AG04449 (cell line): ENCODE results near the gene HM13.
A peak's percentile ranks its signal among the peaks of the same experiment; 100 is the strongest.

Experiments used
- CTCF ChIA-PET: fragments of 350-600 bp; formaldehyde crosslinking; extraction: SDS; loops from one replicate; lab custom pipeline; 2021; ENCODE audit warnings: antibody characterized with exemption; lab: Yijun Ruan, JAX
- POLR2A ChIA-PET: fragments of 400-600, 350-600 bp; formaldehyde crosslinking; extraction: SDS; loops from one replicate; lab custom pipeline; 2020; ENCODE audit warnings: antibody characterized with exemption, inconsistent platforms; lab: Yijun Ruan, JAX
- DNase-seq: peaks from one replicate; pipeline ENCODE4 v3.0.0-alpha.2; 2010; ENCODE audit warnings: low read depth, low spot score
- H3K4me3 ChIP-seq: 2 replicates; pipeline ENCODE4 v1.5.1; 2011; ENCODE audit warnings: low read depth, mild to moderate bottlenecking, control low read depth, low read length
- TF ChIP-seq, protein P1 (sequence below): IDR thresholded peaks from one replicate; pipeline ENCODE4 v1.5.1; 2011; ENCODE audit warnings: mild to moderate bottlenecking, moderate library complexity, low read length, control low read depth, inconsistent platforms; ENCODE audit not compliant: insufficient read depth; ENCODE audit errors: missing control alignments

HM13 gene

DNA sequence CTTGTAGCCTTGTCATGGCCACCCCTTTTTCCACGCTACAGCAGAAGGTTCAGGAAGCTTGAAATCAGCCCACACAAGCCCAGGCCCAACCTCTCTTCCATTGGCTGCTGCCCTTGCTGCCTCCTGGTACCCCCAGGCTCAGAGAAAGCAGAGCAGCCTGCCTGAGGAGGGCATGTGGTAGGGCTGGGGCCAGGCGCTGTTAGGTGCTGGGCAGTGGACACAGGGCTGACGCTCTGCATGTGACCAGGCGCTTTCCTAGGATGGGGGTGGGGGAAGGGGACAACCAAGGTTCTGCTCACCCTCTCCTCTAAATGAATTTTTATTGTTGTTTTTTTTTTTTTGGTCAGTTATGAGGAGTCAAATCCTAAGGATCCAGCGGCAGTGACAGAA is 54.5 kb downstream of the HM13 start:
- no peak for DNase-seq
- TF ChIP-seq, protein P1, sequence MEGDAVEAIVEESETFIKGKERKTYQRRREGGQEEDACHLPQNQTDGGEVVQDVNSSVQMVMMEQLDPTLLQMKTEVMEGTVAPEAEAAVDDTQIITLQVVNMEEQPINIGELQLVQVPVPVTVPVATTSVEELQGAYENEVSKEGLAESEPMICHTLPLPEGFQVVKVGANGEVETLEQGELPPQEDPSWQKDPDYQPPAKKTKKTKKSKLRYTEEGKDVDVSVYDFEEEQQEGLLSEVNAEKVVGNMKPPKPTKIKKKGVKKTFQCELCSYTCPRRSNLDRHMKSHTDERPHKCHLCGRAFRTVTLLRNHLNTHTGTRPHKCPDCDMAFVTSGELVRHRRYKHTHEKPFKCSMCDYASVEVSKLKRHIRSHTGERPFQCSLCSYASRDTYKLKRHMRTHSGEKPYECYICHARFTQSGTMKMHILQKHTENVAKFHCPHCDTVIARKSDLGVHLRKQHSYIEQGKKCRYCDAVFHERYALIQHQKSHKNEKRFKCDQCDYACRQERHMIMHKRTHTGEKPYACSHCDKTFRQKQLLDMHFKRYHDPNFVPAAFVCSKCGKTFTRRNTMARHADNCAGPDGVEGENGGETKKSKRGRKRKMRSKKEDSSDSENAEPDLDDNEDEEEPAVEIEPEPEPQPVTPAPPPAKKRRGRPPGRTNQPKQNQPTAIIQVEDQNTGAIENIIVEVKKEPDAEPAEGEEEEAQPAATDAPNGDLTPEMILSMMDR: no peak
- H3K4me3 ChIP-seq: no peak overlapping the region
- ChIA-PET CTCF (interaction anchor here (0.7 to 30.9 kb wide), 23 partner anchors 8 to 185 kb away, joined by 3 to 1856 read pairs (median 7); partner anchors contain the start of genes BCL2L1, HM13 and ID1), POLR2A (interaction anchor here (0.6 to 3.2 kb wide), 6 partner anchors 9 to 242 kb away, joined by 3 to 21 read pairs (median 6); partner anchors contain the start of gene ID1)

GRCh38 chr20:31569163-31570020 is 55.1 kb downstream of the HM13 start:
- ChIA-PET POLR2A (interaction anchor here (0.5 to 4.4 kb wide), 7 partner anchors 9 to 43 kb away, joined by 3 to 51 read pairs (median 6); partner anchors contain the start of gene ID1), CTCF (interaction anchor here (0.7 to 30.9 kb wide), 26 partner anchors 9 to 184 kb away, joined by 3 to 1856 read pairs (median 4); partner anchors contain the start of genes BCL2L1, HM13 and ID1)
- H3K4me3 ChIP-seq: no peak overlapping the region
- DNase-seq: no peak
- TF ChIP-seq, protein P1: peak; percentile 85

DNA sequence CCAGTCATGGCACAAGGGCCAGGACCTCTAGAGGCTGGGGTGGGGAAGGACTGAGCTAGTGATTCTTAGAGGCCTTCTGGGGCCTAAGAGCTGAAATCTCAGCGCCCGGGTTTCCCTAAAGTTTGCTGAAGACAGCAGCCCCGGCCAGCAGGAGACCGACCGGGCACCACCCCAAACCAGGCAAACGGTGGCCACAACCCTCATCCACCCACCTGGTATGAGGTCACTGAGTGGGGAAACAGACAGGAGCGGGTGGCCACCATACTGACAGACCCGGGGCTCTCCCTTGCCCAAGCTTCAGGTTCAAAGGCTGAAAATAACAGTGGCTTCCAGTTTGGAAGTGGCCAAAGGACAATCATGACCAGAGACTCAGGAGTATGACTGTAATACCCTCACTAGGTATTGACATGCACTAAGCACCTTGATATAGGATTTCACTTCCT is 55.8 kb downstream of the HM13 start:
- no peak for DNase-seq
- ChIA-PET CTCF (interaction anchor here (0.8 to 30.9 kb wide), 15 partner anchors 8 to 153 kb away, joined by 3 to 1856 read pairs (median 5); partner anchors contain the start of gene ID1), POLR2A (interaction anchor here (0.5 to 4.4 kb wide), 5 partner anchors 10 to 42 kb away, joined by 3 to 51 read pairs (median 4); partner anchors contain the start of gene ID1)
- no peak overlapping the region for H3K4me3 ChIP-seq
- TF ChIP-seq, protein P1: no peak

DNA sequence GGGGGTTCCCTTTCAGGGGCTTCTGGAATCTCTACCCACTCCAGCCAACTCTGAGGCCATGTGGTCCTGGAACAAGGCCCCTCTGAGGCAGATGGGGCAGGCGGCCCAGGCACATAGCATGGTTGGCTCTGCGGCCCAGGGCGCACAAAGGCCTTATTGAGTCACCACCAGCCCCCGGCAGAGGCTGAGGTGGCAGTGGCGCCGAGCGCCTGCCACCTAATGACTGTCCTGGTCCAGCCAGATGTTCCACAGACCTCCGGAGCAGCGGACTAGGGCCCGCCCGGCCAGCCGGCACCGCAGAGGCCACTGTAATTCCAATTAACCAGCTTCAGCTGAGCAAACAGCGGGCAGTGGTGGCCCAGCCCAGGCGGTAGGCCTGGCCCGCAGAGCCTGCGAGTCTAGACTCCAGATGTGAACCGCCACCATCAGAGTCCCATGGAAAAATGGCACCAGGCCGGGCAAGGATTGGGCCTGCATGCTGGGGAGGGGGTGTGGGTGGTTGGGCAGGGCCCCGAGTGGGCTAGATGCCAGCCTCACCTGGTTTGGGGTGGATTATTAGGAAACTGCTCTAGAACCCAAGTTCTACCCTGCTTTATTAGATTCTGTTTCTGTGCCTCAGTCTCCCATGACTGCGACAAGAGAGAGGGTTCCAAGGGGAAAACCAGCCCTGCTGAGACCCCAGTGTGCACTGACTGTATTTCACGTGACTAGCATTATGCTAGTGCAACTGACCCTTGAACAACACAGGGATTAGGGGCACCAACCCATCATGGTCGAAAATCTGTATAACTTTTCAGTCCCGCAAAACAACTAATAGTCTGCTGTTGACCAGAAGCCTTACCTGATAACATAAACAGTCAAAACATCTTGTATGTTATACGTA is 56.7 kb downstream of the HM13 start:
- TF ChIP-seq, protein P1: no peak
- POLR2A ChIA-PET: interaction anchor here (4.4 kb wide), 1 partner anchor 34 kb away, joined by 51 read pairs; the partner anchor contains the start of gene ID1
- CTCF ChIA-PET: interaction anchor here (1.2 to 30.9 kb wide), 9 partner anchors 11 to 145 kb away, joined by 3 to 1856 read pairs (median 18); partner anchors contain the start of gene ID1
- H3K4me3 ChIP-seq: no peak overlapping the region
- no peak for DNase-seq

DNA sequence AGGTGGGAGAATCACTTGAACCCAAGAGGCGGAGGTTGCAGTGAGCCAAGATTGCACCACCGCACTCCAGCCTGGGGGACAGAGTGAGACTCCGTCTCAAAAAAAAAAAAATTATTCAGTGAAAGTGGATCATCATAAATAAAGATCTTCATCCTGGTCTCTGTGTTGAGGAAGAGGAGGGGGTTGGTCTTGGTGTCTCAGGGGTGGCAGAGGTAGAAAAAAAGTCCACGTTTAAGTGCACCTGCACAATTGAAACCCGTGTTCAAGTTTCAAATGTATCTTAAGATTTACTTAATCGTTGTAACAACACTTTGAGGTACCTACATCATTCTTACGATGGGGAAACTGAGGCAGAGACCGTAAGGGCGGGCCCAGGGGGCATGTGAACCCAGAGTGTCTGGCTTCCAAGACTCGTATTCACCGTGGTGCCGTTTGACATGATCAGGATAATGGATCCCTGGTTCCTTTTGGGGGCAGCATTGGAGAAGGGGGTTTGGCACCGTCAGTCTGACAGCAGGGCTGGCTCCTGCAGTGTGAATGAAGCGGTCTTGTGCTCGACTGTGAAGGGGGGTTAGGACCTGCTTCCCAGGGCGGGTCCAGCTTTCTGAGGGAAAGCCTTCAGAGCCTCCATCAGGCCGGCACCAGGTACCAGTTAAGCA is 57.9 kb downstream of the HM13 start:
- POLR2A ChIA-PET: interaction anchor here (0.8 to 4.4 kb wide), 8 partner anchors 12 to 40 kb away, joined by 3 to 51 read pairs (median 10); partner anchors contain the start of gene ID1
- H3K4me3 ChIP-seq: peak overlapping the region; percentile 41; the same call in 1 of the 2 replicates
- CTCF ChIA-PET: interaction anchor here (1.5 to 30.9 kb wide), 4 partner anchors 12 to 37 kb away, joined by 3 to 1856 read pairs (median 122); partner anchors contain the start of gene ID1
- no peak for DNase-seq
- TF ChIP-seq, protein P1: no peak
